Epithelial cell of proximal tubule (primary cell): ENCODE data around the gene GPN1. TPM values are rescaled to one million over a fixed set of nuclear protein-coding genes. Genes with fewer than 3 reads are reported as not detected.

Experiments
- DNase-seq: peaks from one replicate; pipeline ENCODE4 v3.0.0-alpha.2; 2011; ENCODE audit warnings: low read depth
- H3K4me3 ChIP-seq: 2 replicates; pipeline ENCODE4 v1.5.1; 2011; ENCODE audit warnings: low read depth, mild to moderate bottlenecking, low read length
- total RNA-seq: library from RNA; depleted of rRNA; stranded (reverse); fragments of >200 nt; gene quantifications from 2 replicates; pipeline ENCODE4 v1.2.3, GENCODE V29; 2015
- TF ChIP-seq, protein P1 (sequence below): conservative IDR thresholded peaks from 2 replicates; pipeline ENCODE4 v1.5.1; 2012; ENCODE audit warnings: low read depth, mild to moderate bottlenecking, low read length

The GPN1 gene
- total RNA-seq, 1 donor from 2014 or later: 45.3 TPM

DNA sequence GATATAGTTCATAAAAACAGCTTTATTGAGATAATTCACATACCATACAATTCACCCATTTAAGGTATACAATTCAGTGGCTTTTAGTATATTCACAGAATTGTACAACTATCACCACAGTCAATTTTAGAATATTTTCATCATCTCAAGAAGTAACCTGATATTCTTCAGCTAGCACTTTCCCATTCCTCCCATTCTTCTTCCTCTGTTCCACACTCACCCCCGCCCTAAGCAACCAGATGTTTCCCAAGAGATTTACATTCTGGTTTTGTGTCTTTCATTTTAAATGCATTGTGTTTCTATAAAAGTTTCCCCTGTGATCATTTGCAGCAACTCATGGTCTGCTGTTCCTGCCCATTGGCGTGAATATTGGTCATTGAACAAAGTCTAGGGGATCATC, 5.4 kb downstream of the GPN1 start:
- TF ChIP-seq, protein P1, sequence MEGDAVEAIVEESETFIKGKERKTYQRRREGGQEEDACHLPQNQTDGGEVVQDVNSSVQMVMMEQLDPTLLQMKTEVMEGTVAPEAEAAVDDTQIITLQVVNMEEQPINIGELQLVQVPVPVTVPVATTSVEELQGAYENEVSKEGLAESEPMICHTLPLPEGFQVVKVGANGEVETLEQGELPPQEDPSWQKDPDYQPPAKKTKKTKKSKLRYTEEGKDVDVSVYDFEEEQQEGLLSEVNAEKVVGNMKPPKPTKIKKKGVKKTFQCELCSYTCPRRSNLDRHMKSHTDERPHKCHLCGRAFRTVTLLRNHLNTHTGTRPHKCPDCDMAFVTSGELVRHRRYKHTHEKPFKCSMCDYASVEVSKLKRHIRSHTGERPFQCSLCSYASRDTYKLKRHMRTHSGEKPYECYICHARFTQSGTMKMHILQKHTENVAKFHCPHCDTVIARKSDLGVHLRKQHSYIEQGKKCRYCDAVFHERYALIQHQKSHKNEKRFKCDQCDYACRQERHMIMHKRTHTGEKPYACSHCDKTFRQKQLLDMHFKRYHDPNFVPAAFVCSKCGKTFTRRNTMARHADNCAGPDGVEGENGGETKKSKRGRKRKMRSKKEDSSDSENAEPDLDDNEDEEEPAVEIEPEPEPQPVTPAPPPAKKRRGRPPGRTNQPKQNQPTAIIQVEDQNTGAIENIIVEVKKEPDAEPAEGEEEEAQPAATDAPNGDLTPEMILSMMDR: no peak
- H3K4me3 ChIP-seq: no peak overlapping the region
- no peak for DNase-seq

DNA sequence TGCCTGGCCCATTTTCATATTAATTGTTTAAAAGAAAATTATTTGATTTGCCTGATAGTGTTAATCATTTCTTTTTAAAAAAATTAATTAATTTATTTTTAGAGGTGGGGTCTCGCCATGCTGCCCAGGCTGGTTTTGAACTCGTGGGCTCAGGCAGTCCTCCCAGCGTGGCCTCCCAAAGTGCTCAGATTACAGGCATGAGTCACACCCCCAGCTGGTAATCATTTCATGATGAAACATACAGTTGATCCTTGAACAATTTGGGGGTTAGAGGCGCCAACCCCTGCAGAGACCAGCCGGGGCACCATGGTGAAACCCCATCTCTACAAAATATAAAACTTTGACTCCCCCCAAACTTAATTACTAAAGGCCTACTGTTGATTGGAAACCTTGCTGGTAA, 7.9 kb downstream of the GPN1 start:
- TF ChIP-seq, protein P1: no peak
- DNase-seq: no peak
- H3K4me3 ChIP-seq: no peak overlapping the region

DNA sequence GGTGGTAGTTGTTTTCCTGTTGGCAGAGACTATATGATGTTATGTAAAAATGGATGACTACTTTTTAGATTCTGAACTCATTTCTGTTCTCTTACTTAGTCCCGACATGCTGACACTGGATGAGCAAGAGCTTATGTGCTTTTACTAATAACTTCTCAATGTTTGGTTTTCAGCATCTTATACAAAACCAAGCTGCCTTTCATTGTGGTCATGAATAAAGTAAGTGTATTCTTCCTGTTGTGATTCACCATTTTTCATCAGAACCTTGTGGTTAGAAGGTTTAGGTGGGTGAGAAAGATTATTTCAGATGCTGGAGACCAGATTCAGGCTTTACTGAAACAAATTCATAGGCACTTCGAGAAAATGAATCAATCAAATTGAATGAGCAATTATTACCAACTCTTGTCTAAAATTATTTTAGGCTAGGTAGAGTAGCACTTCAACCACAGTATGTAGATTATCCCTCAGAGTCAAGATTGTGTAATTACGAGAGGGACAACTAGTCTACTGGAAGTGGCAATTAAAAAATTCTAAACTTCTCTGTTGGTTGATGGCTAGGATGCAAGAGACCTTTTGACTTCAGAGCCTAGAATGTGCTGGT, 9.3 kb downstream of the GPN1 start:
- TF ChIP-seq, protein P1: no peak
- no peak for DNase-seq
- no peak overlapping the region for H3K4me3 ChIP-seq

DNA sequence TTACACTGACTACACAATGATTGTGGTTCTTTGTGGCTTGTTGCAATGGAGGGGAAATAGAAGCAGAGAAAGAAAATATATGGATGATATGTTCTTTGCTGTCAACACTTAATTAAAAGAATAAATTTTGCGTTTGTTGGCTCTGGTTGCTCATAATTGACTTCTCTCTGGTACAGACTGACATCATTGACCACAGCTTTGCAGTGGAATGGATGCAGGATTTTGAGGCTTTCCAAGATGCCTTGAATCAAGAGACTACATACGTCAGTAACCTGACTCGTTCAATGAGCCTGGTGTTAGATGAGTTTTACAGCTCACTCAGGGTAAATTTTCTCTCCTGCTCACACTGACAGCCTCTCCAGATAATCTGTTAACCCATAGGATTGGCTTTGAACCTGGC, 9.9 kb downstream of the GPN1 start:
- no peak for DNase-seq
- no peak overlapping the region for H3K4me3 ChIP-seq
- TF ChIP-seq, protein P1: no peak

DNA sequence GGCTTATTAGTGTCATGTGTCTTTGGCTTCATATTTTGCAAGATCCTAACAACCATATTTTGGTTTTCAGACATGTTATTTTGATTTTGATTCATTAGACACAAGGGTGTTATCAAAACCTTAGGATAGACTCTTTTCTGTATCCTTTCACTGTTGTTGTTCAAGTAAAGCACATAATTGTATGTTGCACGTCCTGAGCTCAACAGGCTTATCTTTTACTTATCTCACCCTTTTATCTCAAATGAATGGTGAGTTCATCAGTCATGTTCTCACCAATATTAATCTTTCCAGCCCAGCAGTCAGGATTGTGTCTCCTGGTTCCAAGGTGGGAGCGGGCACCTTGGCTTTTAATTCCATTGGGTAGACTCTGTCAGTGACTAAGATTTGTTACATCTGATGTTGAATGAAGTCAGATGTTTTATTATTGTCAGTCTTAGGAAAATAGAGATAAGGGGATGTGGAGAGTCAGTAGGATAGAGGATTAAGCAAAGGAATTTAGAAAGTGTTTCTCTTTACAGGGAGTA, 11.9 kb downstream of the GPN1 start:
- H3K4me3 ChIP-seq: no peak overlapping the region
- TF ChIP-seq, protein P1: no peak
- no peak for DNase-seq

DNA sequence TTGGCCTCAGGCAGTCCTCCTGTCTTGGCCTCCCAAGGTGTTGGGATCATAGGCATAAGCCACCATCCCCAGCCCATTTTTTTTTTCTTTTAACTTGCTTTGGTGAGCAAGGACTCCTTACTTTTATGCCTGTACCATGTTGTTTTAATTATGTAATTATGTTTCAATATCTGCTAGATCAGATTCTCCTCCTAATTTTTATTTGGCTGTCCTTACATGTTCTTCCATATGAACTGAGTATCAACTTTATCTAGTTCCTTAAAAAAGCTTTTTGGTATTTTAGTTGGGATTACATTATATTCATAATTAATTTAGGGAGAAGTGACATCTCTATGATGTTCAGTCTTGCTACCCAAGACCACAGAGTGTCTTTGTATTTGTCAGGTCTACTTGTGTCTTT, 16.3 kb downstream of the GPN1 start:
- no peak overlapping the region for H3K4me3 ChIP-seq
- no peak for DNase-seq
- TF ChIP-seq, protein P1: no peak

DNA sequence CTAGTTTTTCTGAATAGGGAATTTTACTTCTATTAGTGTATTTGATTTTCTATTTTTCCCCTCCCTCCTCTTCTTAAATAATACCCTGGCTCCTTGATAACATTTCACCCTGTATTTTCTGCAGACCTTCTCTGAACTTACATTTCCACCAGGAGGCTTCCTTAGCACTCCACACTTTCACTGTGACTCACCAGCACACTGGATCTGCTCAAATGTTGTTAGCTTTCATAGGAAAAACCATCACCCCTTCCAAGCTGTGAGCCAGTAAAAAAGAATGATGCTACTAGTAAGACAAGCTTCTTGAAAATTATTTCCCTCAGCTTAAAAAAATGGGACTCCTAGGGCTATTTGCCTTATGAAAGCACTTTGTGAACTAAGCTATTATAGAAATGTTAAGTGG, 18.4 kb downstream of the GPN1 start:
- TF ChIP-seq, protein P1: no peak
- H3K4me3 ChIP-seq: no peak overlapping the region
- DNase-seq: no peak
